Measurements from ENCODE around the gene SLC6A6.

SLC6A6 gene

DNA sequence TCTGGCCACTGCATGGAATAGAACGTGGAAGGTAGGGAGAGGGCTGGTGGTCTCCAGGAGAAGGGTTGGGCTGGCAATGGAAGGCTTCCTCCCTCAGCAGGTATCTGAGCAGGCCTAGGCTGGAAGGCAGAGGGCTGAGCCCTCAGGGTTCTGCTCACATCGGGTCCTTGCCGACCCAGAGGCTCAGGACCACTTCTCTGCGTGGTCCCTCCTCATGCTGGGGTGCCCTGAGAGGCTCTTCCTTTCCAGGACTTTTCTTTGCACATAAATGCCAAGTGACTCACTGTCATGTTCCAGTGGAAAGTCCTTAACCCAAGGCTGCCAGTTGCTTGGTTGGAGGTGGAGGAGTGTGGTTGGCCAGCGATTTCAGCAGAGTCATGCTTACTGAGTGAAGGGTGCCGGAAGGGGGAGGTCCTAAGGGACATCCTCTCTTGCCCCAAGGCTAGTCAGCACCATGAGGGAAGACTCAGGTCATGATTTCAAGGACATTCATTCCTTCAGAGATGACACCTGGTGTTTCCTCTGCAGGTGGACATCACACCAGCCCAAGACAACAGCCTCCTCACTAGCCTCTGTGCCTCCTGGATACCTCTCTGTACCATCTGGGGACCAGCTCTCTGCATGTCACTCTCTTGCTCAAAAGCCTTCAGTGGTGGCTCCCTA is 8.2 kb downstream of the SLC6A6 start:
- TF ChIP-seq, protein P1, sequence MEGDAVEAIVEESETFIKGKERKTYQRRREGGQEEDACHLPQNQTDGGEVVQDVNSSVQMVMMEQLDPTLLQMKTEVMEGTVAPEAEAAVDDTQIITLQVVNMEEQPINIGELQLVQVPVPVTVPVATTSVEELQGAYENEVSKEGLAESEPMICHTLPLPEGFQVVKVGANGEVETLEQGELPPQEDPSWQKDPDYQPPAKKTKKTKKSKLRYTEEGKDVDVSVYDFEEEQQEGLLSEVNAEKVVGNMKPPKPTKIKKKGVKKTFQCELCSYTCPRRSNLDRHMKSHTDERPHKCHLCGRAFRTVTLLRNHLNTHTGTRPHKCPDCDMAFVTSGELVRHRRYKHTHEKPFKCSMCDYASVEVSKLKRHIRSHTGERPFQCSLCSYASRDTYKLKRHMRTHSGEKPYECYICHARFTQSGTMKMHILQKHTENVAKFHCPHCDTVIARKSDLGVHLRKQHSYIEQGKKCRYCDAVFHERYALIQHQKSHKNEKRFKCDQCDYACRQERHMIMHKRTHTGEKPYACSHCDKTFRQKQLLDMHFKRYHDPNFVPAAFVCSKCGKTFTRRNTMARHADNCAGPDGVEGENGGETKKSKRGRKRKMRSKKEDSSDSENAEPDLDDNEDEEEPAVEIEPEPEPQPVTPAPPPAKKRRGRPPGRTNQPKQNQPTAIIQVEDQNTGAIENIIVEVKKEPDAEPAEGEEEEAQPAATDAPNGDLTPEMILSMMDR (IDR thresholded peaks at IDR 0.05; ENCODE audit: borderline replicate concordance, extremely low read depth, low read length, poor library complexity, severe bottlenecking): no peak
- TF ChIP-seq EZH2 (IDR thresholded peaks at IDR 0.05; ENCODE audit: borderline replicate concordance, low read depth, low read length, severe bottlenecking): no peak
- H3K27me3 ChIP-seq (ENCODE audit: insufficient read depth, low read length, poor library complexity): no peaks in the 10 kb centered on the region
- H3K27ac ChIP-seq (ENCODE audit: low read length): no peak overlapping the region
- H3K79me2 ChIP-seq (ENCODE audit: insufficient read depth, low read length): peaks cover 34% of the 10 kb centered on the region
- no peak overlapping the region for H3K9ac ChIP-seq (ENCODE audit: low read depth, low read length)
- peaks cover 24% of the 10 kb centered on the region; the same call in 1 of the 2 replicates for H3K36me3 ChIP-seq (ENCODE audit: insufficient read depth, low read length)
- H3K9me3 ChIP-seq (ENCODE audit: insufficient read depth, low read length, severe bottlenecking): no peaks in the 10 kb centered on the region
- no peak overlapping the region for H3K4me3 ChIP-seq (ENCODE audit: low read depth in 1 of 2, low read length in 2 of 2)
- H4K20me1 ChIP-seq (ENCODE audit: insufficient read depth, low read length): peaks cover 27% of the 10 kb centered on the region
- no peak overlapping the region for H2AFZ ChIP-seq (ENCODE audit: low read depth, low read length)
- DNase-seq (no peak), ATAC-seq (ENCODE audit: insufficient read depth, low read depth) (peak; percentile 31; the same call in 1 of the 3 replicates)
- H3K4me2 ChIP-seq (ENCODE audit: insufficient read depth, low read length): no peak overlapping the region
- H3K4me1 ChIP-seq (ENCODE audit: insufficient read depth, low read length): 0 out of 2 replicates have a peak, but pooled peaks cover 3% of the 10 kb centered on the region

DNA sequence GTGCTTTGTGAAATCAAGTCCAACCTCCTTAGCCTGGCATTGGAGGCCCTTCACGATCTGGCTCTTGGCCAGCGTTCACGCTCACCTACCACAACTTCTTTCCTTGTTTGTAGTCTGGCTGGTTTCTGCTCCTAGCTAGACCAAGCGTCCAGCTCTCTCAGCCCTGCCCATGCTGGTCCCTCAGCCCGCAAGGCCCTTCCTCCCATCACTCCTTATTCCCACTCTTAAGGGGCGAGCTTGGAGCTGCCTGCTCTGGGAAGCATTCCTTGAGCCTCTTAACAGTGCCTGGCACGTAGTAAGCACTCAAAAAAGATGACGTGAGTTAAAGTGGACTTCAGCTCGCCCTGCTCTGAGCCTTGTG is 8.7 kb downstream of the SLC6A6 start:
- H3K9ac ChIP-seq (ENCODE audit: low read depth, low read length): no peak overlapping the region
- H4K20me1 ChIP-seq (ENCODE audit: insufficient read depth, low read length): peaks cover 26% of the 10 kb centered on the region
- no peaks in the 10 kb centered on the region for H3K4me1 ChIP-seq (ENCODE audit: insufficient read depth, low read length)
- no peak overlapping the region for H3K27ac ChIP-seq (ENCODE audit: low read length)
- H3K9me3 ChIP-seq (ENCODE audit: insufficient read depth, low read length, severe bottlenecking): no peaks in the 10 kb centered on the region
- H3K27me3 ChIP-seq (ENCODE audit: insufficient read depth, low read length, poor library complexity): no peaks in the 10 kb centered on the region
- H3K4me3 ChIP-seq (ENCODE audit: low read depth in 1 of 2, low read length in 2 of 2): no peak overlapping the region
- H2AFZ ChIP-seq (ENCODE audit: low read depth, low read length): no peak overlapping the region
- H3K36me3 ChIP-seq (ENCODE audit: insufficient read depth, low read length): peaks cover 28% of the 10 kb centered on the region; the same call in 1 of the 2 replicates
- H3K4me2 ChIP-seq (ENCODE audit: insufficient read depth, low read length): no peak overlapping the region
- H3K79me2 ChIP-seq (ENCODE audit: insufficient read depth, low read length): peaks cover 29% of the 10 kb centered on the region
- DNase-seq (no peak), ATAC-seq (ENCODE audit: insufficient read depth, low read depth) (no peak)
- TF ChIP-seq, protein P1 (IDR thresholded peaks at IDR 0.05; ENCODE audit: borderline replicate concordance, extremely low read depth, low read length, poor library complexity, severe bottlenecking): no peak
- no peak for TF ChIP-seq EZH2 (IDR thresholded peaks at IDR 0.05; ENCODE audit: borderline replicate concordance, low read depth, low read length, severe bottlenecking)

DNA sequence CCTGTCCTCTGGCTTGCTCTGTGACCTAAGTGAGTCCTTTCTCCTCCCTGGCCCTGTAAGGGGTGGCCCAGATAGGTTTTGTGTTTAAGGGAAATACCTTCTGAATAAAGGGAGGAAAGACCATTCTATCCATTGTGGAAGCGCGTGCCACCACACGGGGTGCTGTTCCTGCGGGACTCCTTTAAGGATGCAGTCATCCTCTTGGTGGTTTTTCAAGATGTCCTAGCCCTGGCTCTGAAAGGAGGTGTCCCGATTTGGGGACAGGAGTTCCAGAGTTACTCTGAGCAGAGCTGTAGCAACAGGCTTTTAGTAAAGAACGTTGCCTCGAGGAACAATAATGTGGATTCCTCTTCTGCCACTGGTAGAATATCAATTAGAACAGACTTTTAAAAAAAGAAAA is 9.6 kb downstream of the SLC6A6 start:
- DNase-seq (no peak), ATAC-seq (ENCODE audit: insufficient read depth, low read depth) (peak; percentile 27; the same call in 1 of the 3 replicates)
- TF ChIP-seq EZH2 (IDR thresholded peaks at IDR 0.05; ENCODE audit: borderline replicate concordance, low read depth, low read length, severe bottlenecking): no peak
- TF ChIP-seq, protein P1 (IDR thresholded peaks at IDR 0.05; ENCODE audit: borderline replicate concordance, extremely low read depth, low read length, poor library complexity, severe bottlenecking): peak; percentile 34
- no peak overlapping the region for H3K27ac ChIP-seq (ENCODE audit: low read length)
- no peaks in the 10 kb centered on the region for H3K4me1 ChIP-seq (ENCODE audit: insufficient read depth, low read length)
- no peak overlapping the region for H3K9ac ChIP-seq (ENCODE audit: low read depth, low read length)
- no peaks in the 10 kb centered on the region for H3K9me3 ChIP-seq (ENCODE audit: insufficient read depth, low read length, severe bottlenecking)
- no peak overlapping the region for H3K4me3 ChIP-seq (ENCODE audit: low read depth in 1 of 2, low read length in 2 of 2)
- H3K36me3 ChIP-seq (ENCODE audit: insufficient read depth, low read length): peaks cover 36% of the 10 kb centered on the region
- H3K4me2 ChIP-seq (ENCODE audit: insufficient read depth, low read length): no peak overlapping the region
- H3K27me3 ChIP-seq (ENCODE audit: insufficient read depth, low read length, poor library complexity): no peaks in the 10 kb centered on the region
- H3K79me2 ChIP-seq (ENCODE audit: insufficient read depth, low read length): peaks cover 23% of the 10 kb centered on the region
- no peak overlapping the region for H2AFZ ChIP-seq (ENCODE audit: low read depth, low read length)
- H4K20me1 ChIP-seq (ENCODE audit: insufficient read depth, low read length): peaks cover 33% of the 10 kb centered on the region
